HG03432 (cell line): ENCODE results near the gene DHRS1.

ENCODE experiments used
- ATAC-seq: cut with Tn5 transposase; IDR thresholded peaks from one replicate; pipeline ENCODE4 v1.9.1; 2021; ENCODE audit warnings: mild to moderate bottlenecking, moderate library complexity; ENCODE audit not compliant: unreplicated experiment

Gene DHRS1

GRCh38 chr14:24299255-24300191 is at the start of gene DHRS1, which contains the start of gene NOP9:
TSS of gene DHRS1 (minus strand) at chr14:24299780. CDS start at chr14:24299106, 674 bp downstream.
TSS of gene NOP9 (plus strand) at chr14:24299850. CDS start at chr14:24299955, 105 bp downstream.
- peak; percentile 70 for ATAC-seq

- ATAC-seq = no peak
Measured at GRCh38 chr14:24348186-24348585, 48.6 kb upstream of the DHRS1 start.

- no peak for ATAC-seq
Measured at GRCh38 chr14:24347134-24347533, 47.6 kb upstream of the DHRS1 start.

- ATAC-seq = no peak
Measured at GRCh38 chr14:24343795-24344660, 44.4 kb upstream of the DHRS1 start.

GRCh38 chr14:24342889-24343288 is 43.3 kb upstream of the DHRS1 start:
- no peak for ATAC-seq

- ATAC-seq = no peak
Measured at GRCh38 chr14:24340606-24341005, 41.0 kb upstream of the DHRS1 start.

GRCh38 chr14:24339284-24340151 is 39.9 kb upstream of the DHRS1 start, which contains the start of gene RIPK3:
TSS of gene RIPK3 (minus strand) at chr14:24339991. CDS start at chr14:24339826, 165 bp downstream.
- ATAC-seq = peak; percentile 86

GRCh38 chr14:24338843-24339242 is 39.3 kb upstream of the DHRS1 start:
- no peak for ATAC-seq

- no peak for ATAC-seq
Measured at GRCh38 chr14:24337824-24338175, 38.2 kb upstream of the DHRS1 start.

- no peak for ATAC-seq
Measured at GRCh38 chr14:24337144-24337823, 37.7 kb upstream of the DHRS1 start.

GRCh38 chr14:24335461-24336171 is 36.0 kb upstream of the DHRS1 start:
- no peak for ATAC-seq

- ATAC-seq = no peak
Measured at GRCh38 chr14:24334431-24335291, 35.1 kb upstream of the DHRS1 start, which contains the start of gene ADCY4. TSS of gene ADCY4 (minus strand) at chr14:24335071. CDS start at chr14:24334652, 419 bp downstream.

- peak; percentile 87 for ATAC-seq
Measured at GRCh38 chr14:24332268-24332993, 32.9 kb upstream of the DHRS1 start.

GRCh38 chr14:24331731-24332267 is 32.2 kb upstream of the DHRS1 start:
- no peak for ATAC-seq

- no peak for ATAC-seq
Measured at GRCh38 chr14:24330973-24331674, 31.5 kb upstream of the DHRS1 start.

GRCh38 chr14:24329736-24330135 is 30.2 kb upstream of the DHRS1 start:
- no peak for ATAC-seq
